HCT116 (cell line): ENCODE results near the gene MUC13. TPM values are rescaled to one million over a fixed set of nuclear protein-coding genes. Genes with fewer than 3 reads are reported as not detected.
A peak's percentile ranks its signal among the peaks of the same experiment; 100 is the strongest.

Experiments used
- ATAC-seq: fragments of 200-7000 bp; cut with Tn5 transposase; 2 replicates; pipeline ENCODE4 v1.9.1; 2020; ENCODE audit warnings: mild to moderate bottlenecking, moderate library complexity
- BruUV-seq: library from RNA; stranded (reverse); fragments of 400-500 nt; replicated peaks from 2 replicates; lab custom pipeline; 2021; lab: Mats Ljungman, UMichigan
- CTCF ChIA-PET: fragments of 300-600 bp; sonication (Branson Sonifier 250); formaldehyde crosslinking; loops from one replicate; lab custom pipeline; 2021; ENCODE audit warnings: antibody characterized with exemption; lab: Charles Lee
- POLR2A ChIA-PET: fragments of 300-600, 350-600 bp; sonication (Branson Sonifier 250); formaldehyde crosslinking; loops from one replicate; lab custom pipeline; 2021; ENCODE audit warnings: antibody characterized with exemption; lab: Charles Lee
- RAD21 ChIA-PET, 2 experiments: fragments of 300-600 bp; sonication (Branson Sonifier 250); formaldehyde crosslinking; loops; one replicate each; lab custom pipeline; 2023; ENCODE audit warnings: low total read pairs in 2 of 2; ENCODE audit not compliant: uncharacterized antibody in 2 of 2, unreplicated experiment in 2 of 2, low non-redundant PET in 1 of 2; lab: Charles Lee
- DNase-seq: peaks from one replicate; pipeline ENCODE4 v3.0.0-alpha.2; 2010; ENCODE audit warnings: low read depth, low spot score
- H2AFZ ChIP-seq: fragments of 200-600 bp; shearing (Covaris generic), sonication (generic); 2 replicates; pipeline ENCODE4 v1.6.1; 2017; ENCODE audit warnings: low read depth, mixed run types, mixed read lengths, antibody characterized with exemption, low read length; ENCODE audit not compliant: poor library complexity, severe bottlenecking
- H3K27ac ChIP-seq: 2 replicates; pipeline ENCODE4 v1.5.1; 2012; ENCODE audit warnings: low read depth, low read length
- H3K27me3 ChIP-seq: fragments of 200-600 bp; sonication (generic); 2 replicates; pipeline ENCODE4 v1.6.1; 2016; ENCODE audit warnings: mixed run types, low read length, mixed read lengths; ENCODE audit not compliant: insufficient read depth
- H3K36me3 ChIP-seq, 2 experiments: fragments of 200-500 bp in 1 of 2; fragments of 200-600 bp in 1 of 2; sonication (Bioruptor generic) in 1 of 2; sonication (generic) in 1 of 2; 2 replicates each; pipeline versions ENCODE4 v1.5.1 to v1.6.1; 2014 to 2016; ENCODE audit warnings: low read length in 2 of 2, inconsistent platforms in 1 of 2, mixed read lengths in 1 of 2, mixed run types in 1 of 2; ENCODE audit not compliant: insufficient read depth in 2 of 2, control insufficient read depth in 1 of 2
- H3K4me1 ChIP-seq, 2 experiments: fragments of 200-600 bp in 1 of 2; sonication (generic) in 1 of 2; 2 replicates each; pipeline versions ENCODE4 v1.5.1 to v1.6.1; 2012 to 2017; ENCODE audit warnings: low read length in 2 of 2, inconsistent platforms in 1 of 2, mild to moderate bottlenecking in 1 of 2, mixed read lengths in 1 of 2, mixed run types in 1 of 2, moderate library complexity in 1 of 2; ENCODE audit not compliant: insufficient read depth in 2 of 2, control insufficient read depth in 1 of 2
- H3K4me2 ChIP-seq: fragments of 200-600 bp; sonication (generic); 2 replicates; pipeline ENCODE4 v1.6.1; 2017; ENCODE audit warnings: mixed run types, low read length, mixed read lengths
- H3K4me3 ChIP-seq, 2 experiments: fragments of 200-600 bp in 1 of 2; sonication (generic) in 1 of 2; replicated peaks in 1 of 2; 2 replicates each; pipeline ENCODE4 v1.5.1; 2011 to 2016; ENCODE audit warnings: low read length in 2 of 2, control low read depth in 1 of 2, low read depth in 1 of 2, mild to moderate bottlenecking in 1 of 2, mixed read lengths in 1 of 2, mixed run types in 1 of 2
- H3K79me2 ChIP-seq: fragments of 200-600 bp; sonication (generic); 2 replicates; pipeline ENCODE4 v1.6.1; 2017; ENCODE audit warnings: mild to moderate bottlenecking, mixed run types, low read length, moderate library complexity, mixed read lengths; ENCODE audit not compliant: insufficient read depth
- H3K9ac ChIP-seq: fragments of 200-600 bp; sonication (generic); 2 replicates; pipeline ENCODE4 v1.6.1; 2016; ENCODE audit warnings: low read length, mixed read lengths
- H3K9me2 ChIP-seq: fragments of 200-600 bp; sonication (generic), shearing (Covaris generic); 2 replicates; pipeline ENCODE4 v1.6.1; 2017; ENCODE audit warnings: mixed run types, mild to moderate bottlenecking, moderate library complexity; ENCODE audit not compliant: insufficient read depth
- H3K9me3 ChIP-seq, 2 experiments: fragments of 200-500 bp in 1 of 2; fragments of 200-600 bp in 1 of 2; sonication (Bioruptor generic) in 1 of 2; sonication (generic) in 1 of 2; 2 replicates each; pipeline ENCODE4 v1.6.1; 2014 to 2017; ENCODE audit warnings: low read length in 2 of 2, mixed read lengths in 2 of 2, inconsistent platforms in 1 of 2, low read depth in 1 of 2, mild to moderate bottlenecking in 1 of 2, mixed run types in 1 of 2, moderate library complexity in 1 of 2; ENCODE audit not compliant: control insufficient read depth in 1 of 2, insufficient read depth in 1 of 2
- H4K20me1 ChIP-seq: fragments of 200-600 bp; sonication (generic), shearing (Covaris generic); 2 replicates; pipeline ENCODE4 v1.6.1; 2017; ENCODE audit warnings: mixed run types, mild to moderate bottlenecking, moderate library complexity; ENCODE audit not compliant: insufficient read depth
- ATF3 ChIP-seq: IDR thresholded peaks from 2 replicates; pipeline ENCODE4 v1.6.1; 2012
- CBX3 ChIP-seq: IDR thresholded peaks from 2 replicates; pipeline ENCODE4 v1.6.1; 2012; ENCODE audit warnings: low read depth
- CEBPB ChIP-seq: IDR thresholded peaks from 2 replicates; pipeline ENCODE4 v1.6.1; 2012; ENCODE audit warnings: low read depth
- ELF1 ChIP-seq: IDR thresholded peaks from 2 replicates; pipeline ENCODE4 v1.6.1; 2012; ENCODE audit warnings: low read depth, borderline replicate concordance
- REST ChIP-seq: IDR thresholded peaks from 2 replicates; pipeline ENCODE4 v1.6.1; 2012; ENCODE audit warnings: low read depth
- SIN3A ChIP-seq: IDR thresholded peaks from 2 replicates; pipeline ENCODE4 v1.6.1; 2012; ENCODE audit warnings: low read depth
- ZNF274 ChIP-seq: fragments of 200-500 bp; sonication (Bioruptor generic); IDR thresholded peaks from 2 replicates; pipeline ENCODE4 v1.6.1; 2014; ENCODE audit warnings: mild to moderate bottlenecking, low read depth, low read length, inconsistent platforms
- intact Hi-C: fragments of 100-400 bp; cut with micrococcal nuclease; formaldehyde crosslinking; loops from 2 replicates; pipeline ENCODE4 v1.10.0; 2022
- total RNA-seq: library from RNA; stranded (reverse); gene quantifications from one replicate; pipeline ENCODE4 v1.2.1, GENCODE V29; 2021; ENCODE audit not compliant: unreplicated experiment

MUC13 gene
- total RNA-seq, 1 experiment from 2014 or later = 0.44 TPM

GRCh38 chr3:124885466-124886167, 48.9 kb downstream of the MUC13 start:
- CTCF ChIA-PET = no interaction called here
- Histone ChIP-seq H3K9me3 (no peaks in the 10 kb centered on the region), H3K36me3 (no peaks in the 10 kb centered on the region), H3K79me2 (peaks cover 26% of the 10 kb centered on the region), H3K27me3 (no peaks in the 10 kb centered on the region), H3K4me2 (peak overlapping the region; percentile 97), H4K20me1 (no peaks in the 10 kb centered on the region), H3K9me2 (no peaks in the 10 kb centered on the region), H2AFZ (no peak overlapping the region), H3K9ac (peak overlapping the region; percentile 77), H3K4me3 (peak overlapping the region; percentile 61 to 78), H3K27ac (peak overlapping the region; percentile 88), H3K4me1 (peaks cover 50 to 71% of the 10 kb centered on the region in 2 experiments)
- POLR2A ChIA-PET = interaction anchor here (0.6 to 0.7 kb wide), 2 partner anchors 9 to 10 kb away, joined by 3 read pairs; no protein-coding TSS in a partner anchor
- TSS peak; percentile 49 for BruUV-seq
- TF ChIP-seq SIN3A (no peak), REST (no peak), ELF1 (no peak), CEBPB (no peak), ATF3 (no peak), ZNF274 (no peak), CBX3 (no peak)
- ATAC-seq = no peak
- RAD21 ChIA-PET = no interaction called here
- no peak for DNase-seq
- intact Hi-C loops = loop anchor here (1.0 kb wide), 1 partner anchor 116 kb away; no protein-coding TSS in a partner anchor
